ENCODE results near the gene DACH1.

DACH1 gene

DNA sequence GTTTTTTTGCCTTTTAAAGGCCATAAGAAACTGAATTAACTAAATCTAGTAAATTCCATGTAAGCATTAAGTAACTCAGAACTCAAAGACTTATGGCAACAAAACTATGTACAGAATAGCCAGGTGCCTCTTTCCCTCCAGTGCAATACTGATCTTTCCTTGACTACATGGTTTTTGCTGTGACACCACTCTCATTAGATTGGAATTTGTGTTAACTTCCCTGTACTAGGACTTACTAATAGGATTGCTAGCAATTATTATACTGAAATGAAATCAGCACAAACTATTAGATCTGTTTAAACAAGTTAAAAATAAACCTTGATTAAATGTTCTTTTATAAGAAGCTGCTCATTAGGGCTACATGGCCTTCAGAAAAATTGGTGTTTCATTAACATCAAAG is 96.3 kb downstream of the DACH1 start:
- TF ChIP-seq CTCF (IDR thresholded peaks at IDR 0.05; ENCODE audit: borderline replicate concordance, control extremely low read depth, extremely low read depth, insufficient read depth, missing control alignments) = no peak
- no peak for DNase-seq (ENCODE audit: low spot score)
- in situ Hi-C loops (cut with MboI; ENCODE audit: low sequenced_read_pairs, unreplicated experiment) = no loop called here

- DNase-seq (ENCODE audit: low spot score) = no peak
- no peak for TF ChIP-seq CTCF (IDR thresholded peaks at IDR 0.05; ENCODE audit: borderline replicate concordance, control extremely low read depth, extremely low read depth, insufficient read depth, missing control alignments)
- in situ Hi-C loops (cut with MboI; ENCODE audit: low sequenced_read_pairs, unreplicated experiment) = no loop called here
Observed at GRCh38 chr13:71768881-71769280, 98.1 kb downstream of the DACH1 start.

DNA sequence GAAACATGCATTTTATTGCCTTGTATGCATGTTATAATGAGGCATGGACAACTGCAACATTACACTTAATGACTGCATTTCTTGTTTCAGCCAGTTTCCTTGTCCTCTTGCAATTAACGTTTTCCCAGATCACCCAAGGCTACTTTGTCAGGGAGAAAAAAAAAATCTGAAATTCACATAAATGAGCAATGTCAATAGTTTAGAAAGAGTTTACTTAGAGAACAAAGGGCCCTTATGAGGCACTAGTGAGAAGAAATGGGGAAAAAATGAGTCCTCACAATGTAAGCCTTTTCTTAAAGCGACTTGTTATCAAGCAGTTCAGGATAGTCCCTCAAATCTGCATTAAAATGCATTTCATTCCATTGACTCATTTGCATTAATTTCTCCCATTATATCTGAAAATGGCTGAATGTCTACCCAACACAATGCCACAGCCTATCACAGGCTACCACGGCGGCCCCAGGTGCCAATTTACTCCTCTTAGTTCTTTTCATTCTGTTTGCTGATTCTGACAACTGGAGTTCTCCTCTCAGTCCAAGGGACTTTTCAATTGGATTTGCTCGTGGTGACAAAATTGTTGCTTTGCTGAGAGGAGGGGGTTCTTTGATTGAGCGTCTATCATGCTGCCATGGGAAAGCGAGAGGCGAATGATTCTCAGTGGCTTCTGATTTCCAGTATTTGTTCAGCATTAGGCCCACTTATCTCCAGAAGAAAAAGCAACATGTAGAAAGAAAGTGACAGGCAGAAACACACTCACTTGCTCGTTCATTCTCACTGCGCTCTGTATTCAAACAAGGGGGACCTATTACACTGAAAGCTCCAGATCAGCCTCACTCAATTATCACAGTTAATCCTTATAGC is 107.1 kb downstream of the DACH1 start:
- DNase-seq (ENCODE audit: low spot score) = no peak
- no peak for TF ChIP-seq CTCF (IDR thresholded peaks at IDR 0.05; ENCODE audit: borderline replicate concordance, control extremely low read depth, extremely low read depth, insufficient read depth, missing control alignments)
- in situ Hi-C loops (cut with MboI; ENCODE audit: low sequenced_read_pairs, unreplicated experiment) = no loop called here

DNA sequence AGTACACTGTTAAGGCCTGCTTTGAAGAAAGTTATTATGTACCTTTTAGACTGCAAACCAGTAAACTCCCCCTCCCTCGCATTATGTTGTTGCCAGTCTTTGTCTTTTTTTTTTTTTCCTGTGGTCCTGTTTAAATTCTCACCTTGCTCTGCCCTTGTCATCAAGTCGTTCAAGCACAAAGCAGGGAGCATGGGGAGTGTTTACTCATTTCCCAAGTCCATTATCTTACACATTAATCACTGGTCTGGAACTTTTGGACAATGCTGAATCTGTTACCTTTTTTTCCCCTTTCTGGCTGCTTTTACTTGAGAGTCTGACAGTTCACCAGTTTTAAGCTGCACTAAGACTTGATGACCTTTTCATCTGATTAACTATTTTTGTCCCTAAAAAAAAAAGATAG is 108.2 kb downstream of the DACH1 start:
- in situ Hi-C loops (cut with MboI; ENCODE audit: low sequenced_read_pairs, unreplicated experiment) = no loop called here
- no peak for TF ChIP-seq CTCF (IDR thresholded peaks at IDR 0.05; ENCODE audit: borderline replicate concordance, control extremely low read depth, extremely low read depth, insufficient read depth, missing control alignments)
- DNase-seq (ENCODE audit: low spot score) = no peak

DNA sequence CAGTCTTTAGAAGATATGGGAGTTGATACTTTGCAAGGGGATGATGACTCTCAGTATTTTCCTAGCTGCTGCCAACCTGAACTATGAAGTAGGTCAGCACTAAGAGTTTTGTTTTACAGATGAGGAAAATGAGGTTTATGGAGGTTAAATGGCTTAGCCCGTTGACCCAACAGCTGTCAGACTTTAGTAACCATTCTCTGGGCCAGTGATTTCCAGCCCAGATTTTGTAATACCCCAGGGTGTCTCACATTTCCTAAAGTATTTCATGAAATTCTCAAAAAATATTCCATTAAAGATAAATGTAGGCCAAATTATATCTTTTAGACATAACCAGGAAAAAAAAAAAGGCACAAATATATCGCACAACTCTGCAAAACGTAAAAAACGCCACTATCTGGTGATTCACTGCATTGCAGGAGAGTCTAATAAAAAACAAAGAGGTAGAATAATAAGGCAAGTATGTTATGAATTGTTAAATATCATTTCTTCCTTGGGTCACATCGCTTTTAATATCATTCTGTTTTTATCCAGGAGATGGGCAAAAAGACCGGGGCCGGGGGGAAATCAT is 112.5 kb downstream of the DACH1 start:
- no peak for TF ChIP-seq CTCF (IDR thresholded peaks at IDR 0.05; ENCODE audit: borderline replicate concordance, control extremely low read depth, extremely low read depth, insufficient read depth, missing control alignments)
- DNase-seq (ENCODE audit: low spot score) = no peak
- in situ Hi-C loops (cut with MboI; ENCODE audit: low sequenced_read_pairs, unreplicated experiment) = no loop called here

DNA sequence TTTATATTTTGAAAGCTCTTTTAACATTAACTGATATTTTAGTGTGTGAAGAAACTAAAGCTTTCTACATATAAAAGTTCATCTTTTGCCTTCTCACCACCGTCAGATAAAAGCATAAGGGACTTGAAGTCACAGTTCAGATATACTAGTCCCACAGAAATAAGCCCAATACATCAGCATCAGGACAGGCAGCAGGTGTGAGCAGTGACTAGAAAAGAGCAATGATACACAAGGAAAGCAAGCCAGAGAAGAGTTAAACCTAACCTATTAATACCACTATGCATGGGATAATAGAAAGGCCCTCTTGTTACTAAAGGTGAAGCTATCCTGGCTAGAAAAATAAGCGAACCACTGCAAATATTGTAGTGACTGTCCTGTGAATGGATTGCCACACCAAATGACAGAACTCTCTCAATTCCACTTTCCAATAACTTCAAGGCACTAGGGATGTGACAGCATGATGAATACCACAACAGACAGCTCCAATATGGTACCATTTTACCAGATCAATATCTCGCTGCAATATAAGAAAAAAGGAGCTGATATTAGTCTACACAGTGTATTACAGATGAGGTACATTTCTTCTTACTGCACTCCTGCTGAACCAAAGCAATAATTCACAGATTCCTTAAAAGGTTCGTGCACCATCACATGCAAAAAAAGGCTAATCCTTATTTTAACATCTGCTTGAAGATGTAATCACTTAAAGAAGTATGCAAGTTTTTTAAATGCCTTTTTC is 114.1 kb downstream of the DACH1 start:
- no peak for DNase-seq (ENCODE audit: low spot score)
- TF ChIP-seq CTCF (IDR thresholded peaks at IDR 0.05; ENCODE audit: borderline replicate concordance, control extremely low read depth, extremely low read depth, insufficient read depth, missing control alignments) = no peak
- in situ Hi-C loops (cut with MboI; ENCODE audit: low sequenced_read_pairs, unreplicated experiment) = no loop called here
